CD4-positive, alpha-beta T cell (primary cell): ENCODE results near the gene CACNB2. TPM values are rescaled to one million over a fixed set of nuclear protein-coding genes. Genes with fewer than 3 reads are reported as not detected.

Experiments used
- ATAC-seq: fragments of 200-7000 bp; cut with Tn5 transposase; one replicate; pipeline ENCODE4 v1.10.0; 2022; ENCODE audit warnings: mild to moderate bottlenecking; ENCODE audit not compliant: poor library complexity
- CTCF ChIA-PET: fragments of 350-600 bp; sonication (Branson Sonifier 250); formaldehyde crosslinking; loops from one replicate; lab custom pipeline; 2021; ENCODE audit warnings: antibody characterized with exemption, inconsistent platforms; lab: Charles Lee
- POLR2A ChIA-PET: fragments of 350-600 bp; sonication (Branson Sonifier 250); formaldehyde crosslinking; loops from one replicate; lab custom pipeline; 2021; ENCODE audit warnings: antibody characterized with exemption, inconsistent platforms; lab: Charles Lee
- DNase-seq, 14 experiments: peaks; one replicate each; pipeline ENCODE4 v3.0.0-alpha.2; 2013 to 2020; ENCODE audit warnings: mixed read lengths in 2 of 14
- H3K27ac ChIP-seq, 2 donors: one replicate each; pipeline versions ENCODE4 v1.5.1 to v1.7.0; 2013; ENCODE audit warnings: low read length in 2 of 2, low read depth in 1 of 2, mild to moderate bottlenecking in 1 of 2
- H3K27me3 ChIP-seq, 2 experiments: 1 replicate in 1 of 2; 2 replicates in 1 of 2; pipeline versions ENCODE4 v1.6.1 to v1.7.0; 2013; ENCODE audit warnings: low read length in 2 of 2, control low read depth in 1 of 2, mild to moderate bottlenecking in 1 of 2, moderate library complexity in 1 of 2; ENCODE audit not compliant: insufficient read depth in 2 of 2, control insufficient read depth in 1 of 2
- H3K36me3 ChIP-seq: one replicate; pipeline ENCODE4 v1.6.1; 2013; ENCODE audit warnings: low read length, control low read depth; ENCODE audit not compliant: insufficient read depth
- H3K4me1 ChIP-seq: one replicate; pipeline ENCODE4 v1.6.1; 2013; ENCODE audit warnings: low read length, control low read depth; ENCODE audit not compliant: insufficient read depth
- H3K4me3 ChIP-seq: one replicate; pipeline ENCODE4 v1.5.1; 2013; ENCODE audit warnings: mild to moderate bottlenecking, low read length, moderate library complexity
- H3K9me3 ChIP-seq, 2 experiments: 1 replicate in 1 of 2; 2 replicates in 1 of 2; pipeline versions ENCODE4 v1.6.1 to v1.7.0; 2013; ENCODE audit warnings: low read length in 2 of 2, mild to moderate bottlenecking in 2 of 2, control low read depth in 1 of 2, moderate library complexity in 1 of 2; ENCODE audit not compliant: control insufficient read depth in 1 of 2, insufficient read depth in 1 of 2
- H3K27ac Mint-ChIP-seq: one replicate; pipeline ENCODE4 v1.8.0; 2020; ENCODE audit warnings: mixed read lengths
- H3K27me3 Mint-ChIP-seq: one replicate; pipeline ENCODE4 v1.8.0; 2021; ENCODE audit warnings: mixed read lengths
- H3K36me3 Mint-ChIP-seq: one replicate; pipeline ENCODE4 v1.8.0; 2021; ENCODE audit warnings: low read depth, mixed read lengths
- H3K4me1 Mint-ChIP-seq: one replicate; pipeline ENCODE4 v1.8.0; 2021; ENCODE audit warnings: low read depth, mixed read lengths
- H3K4me3 Mint-ChIP-seq: one replicate; pipeline ENCODE4 v1.8.0; 2020; ENCODE audit warnings: mild to moderate bottlenecking, mixed read lengths
- H3K9me3 Mint-ChIP-seq: one replicate; pipeline ENCODE4 v1.8.0; 2020; ENCODE audit warnings: mixed read lengths
- CTCF ChIP-seq: fragments of 200-600 bp; IDR thresholded peaks from one replicate; pipeline ENCODE4 v1.8.0; 2022; ENCODE audit warnings: antibody characterized with exemption, mild to moderate bottlenecking
- intact Hi-C, 2 experiments: fragments of 100-400 bp; cut with DNase I in 1 of 2; cut with micrococcal nuclease in 1 of 2; formaldehyde crosslinking; loops; one replicate each; pipeline versions ENCODE4 v1.15.1 to v1.9.0; 2023 to 2025; cut with DNase I, micrococcal nuclease
- total RNA-seq, 174 experiments: library from RNA in 2 of 174; stranded (reverse) in 2 of 174; gene quantifications; one replicate each; pipeline ENCODE4 v1.2.3 and lab custom pipeline; 2021 to 2026

CACNB2 gene
- total RNA-seq, 2 experiments from 2014 or later, result 0.34 TPM; not detected in 1

- no peaks in the 10 kb centered on the region for H3K27me3 ChIP-seq
- no peaks in the 10 kb centered on the region for H3K4me1 ChIP-seq
- no peaks in the 10 kb centered on the region for H3K36me3 ChIP-seq
- intact Hi-C loops, result no loop called here
- ATAC-seq, result no peak
- no peaks in the 10 kb centered on the region for H3K27me3 Mint-ChIP-seq
- H3K27ac ChIP-seq, result no peak overlapping the region
- H3K4me3 Mint-ChIP-seq, result no peak overlapping the region
- H3K9me3 Mint-ChIP-seq, result no peaks in the 10 kb centered on the region
- no peak for TF ChIP-seq CTCF
- no peak for DNase-seq
- ChIA-PET POLR2A (no interaction called here), CTCF (no interaction called here)
- H3K9me3 ChIP-seq, result no peaks in the 10 kb centered on the region
- H3K4me3 ChIP-seq, result no peak overlapping the region
- no peaks in the 10 kb centered on the region for H3K36me3 Mint-ChIP-seq
- H3K27ac Mint-ChIP-seq, result no peak overlapping the region
- H3K4me1 Mint-ChIP-seq, result no peaks in the 10 kb centered on the region
Observed at GRCh38 chr10:18313626-18314025, 173.4 kb downstream of the CACNB2 start.

- H3K36me3 Mint-ChIP-seq, result no peaks in the 10 kb centered on the region
- intact Hi-C loops, result no loop called here
Observed at GRCh38 chr10:18319628-18320027, 179.4 kb downstream of the CACNB2 start.

GRCh38 chr10:18321371-18321770 lies 181.1 kb downstream of the CACNB2 start:
- TF ChIP-seq CTCF, result no peak
- ATAC-seq (no peak), DNase-seq (no peak)
- Mint-ChIP-seq H3K27me3 (no peaks in the 10 kb centered on the region), H3K36me3 (no peaks in the 10 kb centered on the region), H3K27ac (no peak overlapping the region), H3K9me3 (no peaks in the 10 kb centered on the region), H3K4me1 (no peaks in the 10 kb centered on the region), H3K4me3 (no peak overlapping the region)
- no peaks in the 10 kb centered on the region for H3K27me3 ChIP-seq
- CTCF ChIA-PET, result no interaction called here
- no peak overlapping the region for H3K4me3 ChIP-seq
- H3K36me3 ChIP-seq, result no peaks in the 10 kb centered on the region
- intact Hi-C loops, result no loop called here
- H3K9me3 ChIP-seq, result no peaks in the 10 kb centered on the region
- H3K27ac ChIP-seq, result no peak overlapping the region
- H3K4me1 ChIP-seq, result no peaks in the 10 kb centered on the region
- POLR2A ChIA-PET, result no interaction called here

More at GRCh38 chr10:18319628-18320027, 179.4 kb downstream of the CACNB2 start:
- no peak for ATAC-seq
- CTCF ChIA-PET, result no interaction called here
- H3K9me3 ChIP-seq, result no peaks in the 10 kb centered on the region
- H3K27me3 ChIP-seq, result no peaks in the 10 kb centered on the region
- H3K4me3 Mint-ChIP-seq, result no peak overlapping the region
- TF ChIP-seq CTCF, result no peak
- no peak overlapping the region for H3K27ac Mint-ChIP-seq
- H3K36me3 ChIP-seq, result no peaks in the 10 kb centered on the region
- H3K27me3 Mint-ChIP-seq, result no peaks in the 10 kb centered on the region
- no peaks in the 10 kb centered on the region for H3K4me1 ChIP-seq
- no peaks in the 10 kb centered on the region for H3K9me3 Mint-ChIP-seq
- H3K4me3 ChIP-seq, result no peak overlapping the region
- H3K27ac ChIP-seq, result no peak overlapping the region
- H3K4me1 Mint-ChIP-seq, result no peaks in the 10 kb centered on the region
- no peak for DNase-seq
- POLR2A ChIA-PET, result no interaction called here
